A673 (cell line): ENCODE measurements around the gene SLC25A20. TPM values are rescaled to one million over a fixed set of nuclear protein-coding genes. Genes with fewer than 3 reads are reported as not detected.

ENCODE experiments used
- BruUV-seq: library from RNA; stranded (reverse); fragments of 400-500 nt; replicated peaks from 2 replicates; lab custom pipeline; 2021; lab: Mats Ljungman, UMichigan
- CTCF ChIA-PET: fragments of 300-600 bp; sonication (Branson Sonifier 250); formaldehyde crosslinking; loops from one replicate; lab custom pipeline; 2022; ENCODE audit warnings: antibody characterized with exemption; lab: Charles Lee
- POLR2A ChIA-PET: fragments of 300-600 bp; sonication (Branson Sonifier 250); formaldehyde crosslinking; loops from one replicate; lab custom pipeline; 2022; ENCODE audit warnings: antibody characterized with exemption; ENCODE audit not compliant: low non-redundant PET; lab: Charles Lee
- DNase-seq: peaks from one replicate; pipeline ENCODE4 v3.0.0-alpha.2; 2015; ENCODE audit warnings: low spot score
- H3K27ac ChIP-seq: fragments of 200-600 bp; sonication (generic); 2 replicates; pipeline ENCODE4 v1.5.1; 2016; ENCODE audit warnings: mixed run types, low read depth, mild to moderate bottlenecking, mixed read lengths, antibody characterized with exemption, low read length; ENCODE audit not compliant: poor library complexity, severe bottlenecking
- H3K27me3 ChIP-seq: fragments of 200-600 bp; sonication (generic); replicated peaks from 2 replicates; pipeline ENCODE4 v1.6.1; 2017; ENCODE audit warnings: mixed run types, low read depth, mild to moderate bottlenecking, mixed read lengths, antibody characterized with exemption, low read length; ENCODE audit not compliant: insufficient read depth, poor library complexity
- H3K36me3 ChIP-seq: fragments of 200-600 bp; sonication (generic); 2 replicates; pipeline ENCODE4 v1.6.1; 2016; ENCODE audit warnings: mixed run types, mild to moderate bottlenecking, mixed read lengths, antibody characterized with exemption, low read length; ENCODE audit not compliant: insufficient read depth, poor library complexity, severe bottlenecking
- H3K4me1 ChIP-seq: fragments of 200-600 bp; sonication (generic); 2 replicates; pipeline ENCODE4 v1.6.1; 2017; ENCODE audit warnings: mixed run types, mild to moderate bottlenecking, mixed read lengths, antibody characterized with exemption, low read length; ENCODE audit not compliant: insufficient read depth, poor library complexity, severe bottlenecking
- H3K4me3 ChIP-seq: fragments of 200-600 bp; sonication (generic); 2 replicates; pipeline ENCODE4 v1.5.1; 2016; ENCODE audit warnings: low read depth, mixed run types, mild to moderate bottlenecking, mixed read lengths, low read length; ENCODE audit not compliant: poor library complexity, severe bottlenecking
- H3K9me3 ChIP-seq: fragments of 200-600 bp; sonication (generic); 2 replicates; pipeline ENCODE4 v1.6.1; 2016; ENCODE audit warnings: mixed run types, low read depth, mild to moderate bottlenecking, mixed read lengths, antibody characterized with exemption, low read length; ENCODE audit not compliant: poor library complexity, severe bottlenecking
- EZH2 ChIP-seq: fragments of 200-600 bp; sonication (generic); IDR thresholded peaks from 2 replicates; pipeline ENCODE4 v1.6.1; 2017; ENCODE audit warnings: borderline replicate concordance, low read depth, mild to moderate bottlenecking, mixed read lengths, antibody characterized with exemption, low read length; ENCODE audit not compliant: poor library complexity, severe bottlenecking
- intact Hi-C: fragments of 100-400 bp; cut with micrococcal nuclease; formaldehyde crosslinking; loops from one replicate; pipeline ENCODE4 v1.10.0; 2022; ENCODE audit not compliant: unreplicated experiment
- total RNA-seq: library from RNA; stranded (reverse); gene quantifications from 2 replicates; pipeline ENCODE4 v1.2.3, GENCODE V29; 2021
- TF ChIP-seq, protein P1 (sequence below): fragments of 300-800, 200-600 bp; sonication (generic); conservative IDR thresholded peaks from 2 replicates; pipeline ENCODE4 v1.5.1; 2017; ENCODE audit warnings: low read depth, mild to moderate bottlenecking, antibody characterized with exemption, low read length, moderate library complexity, mixed read lengths

Gene SLC25A20
- total RNA-seq, 1 experiment from 2014 or later = 4.9 TPM

DNA sequence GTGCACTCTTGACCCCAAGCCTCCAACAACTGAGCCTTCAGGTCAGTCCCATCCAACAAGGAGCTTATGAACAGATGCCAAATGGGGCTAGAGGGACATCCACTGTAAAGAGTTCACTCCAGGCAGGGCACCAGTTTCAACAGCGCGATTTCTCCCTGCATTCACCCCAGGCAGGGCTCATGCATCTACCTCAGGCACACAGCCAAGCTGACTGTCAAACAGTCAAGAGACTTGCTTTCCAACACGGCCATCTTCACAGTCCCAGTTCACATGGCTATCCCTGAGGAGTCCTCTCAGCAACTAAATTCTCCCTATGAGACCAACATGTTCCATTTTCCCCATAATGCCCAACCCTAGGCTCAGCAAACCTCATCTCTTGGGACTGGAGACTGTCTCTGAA, 17.7 kb downstream of the SLC25A20 start:
- no peaks in the 10 kb centered on the region for H3K36me3 ChIP-seq
- no TSS peak for BruUV-seq
- ChIA-PET POLR2A (no interaction called here), CTCF (no interaction called here)
- no peak overlapping the region for H3K4me3 ChIP-seq
- intact Hi-C loops = no loop called here
- TF ChIP-seq EZH2 = no peak
- no peaks in the 10 kb centered on the region for H3K27me3 ChIP-seq
- no peaks in the 10 kb centered on the region for H3K4me1 ChIP-seq
- no peak overlapping the region for H3K27ac ChIP-seq
- H3K9me3 ChIP-seq = no peaks in the 10 kb centered on the region
- no peak for DNase-seq

DNA sequence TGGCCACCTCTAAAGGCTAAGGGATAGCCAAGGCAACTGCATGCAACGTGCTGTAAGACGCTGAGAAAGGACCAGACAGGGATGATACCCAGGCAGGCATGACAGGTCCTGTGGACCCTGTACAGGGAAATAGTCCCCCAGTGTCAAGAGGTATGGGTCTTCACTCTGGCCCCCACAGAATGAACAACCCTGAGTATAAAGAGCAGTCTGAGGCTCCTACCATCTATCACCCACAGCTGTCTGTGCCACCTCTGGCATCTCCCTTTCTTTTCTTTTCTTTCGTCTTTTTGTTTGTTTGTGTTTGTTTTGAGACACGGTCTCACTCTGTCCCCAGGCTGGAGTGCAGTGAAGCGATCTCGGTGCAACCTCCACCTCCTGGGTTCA, 18.7 kb downstream of the SLC25A20 start:
- no peak for DNase-seq
- TF ChIP-seq, protein P1, sequence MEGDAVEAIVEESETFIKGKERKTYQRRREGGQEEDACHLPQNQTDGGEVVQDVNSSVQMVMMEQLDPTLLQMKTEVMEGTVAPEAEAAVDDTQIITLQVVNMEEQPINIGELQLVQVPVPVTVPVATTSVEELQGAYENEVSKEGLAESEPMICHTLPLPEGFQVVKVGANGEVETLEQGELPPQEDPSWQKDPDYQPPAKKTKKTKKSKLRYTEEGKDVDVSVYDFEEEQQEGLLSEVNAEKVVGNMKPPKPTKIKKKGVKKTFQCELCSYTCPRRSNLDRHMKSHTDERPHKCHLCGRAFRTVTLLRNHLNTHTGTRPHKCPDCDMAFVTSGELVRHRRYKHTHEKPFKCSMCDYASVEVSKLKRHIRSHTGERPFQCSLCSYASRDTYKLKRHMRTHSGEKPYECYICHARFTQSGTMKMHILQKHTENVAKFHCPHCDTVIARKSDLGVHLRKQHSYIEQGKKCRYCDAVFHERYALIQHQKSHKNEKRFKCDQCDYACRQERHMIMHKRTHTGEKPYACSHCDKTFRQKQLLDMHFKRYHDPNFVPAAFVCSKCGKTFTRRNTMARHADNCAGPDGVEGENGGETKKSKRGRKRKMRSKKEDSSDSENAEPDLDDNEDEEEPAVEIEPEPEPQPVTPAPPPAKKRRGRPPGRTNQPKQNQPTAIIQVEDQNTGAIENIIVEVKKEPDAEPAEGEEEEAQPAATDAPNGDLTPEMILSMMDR = no peak
- TF ChIP-seq EZH2 = no peak
- Histone ChIP-seq H3K36me3 (no peaks in the 10 kb centered on the region), H3K9me3 (no peaks in the 10 kb centered on the region), H3K27ac (no peak overlapping the region), H3K4me1 (no peaks in the 10 kb centered on the region), H3K27me3 (no peaks in the 10 kb centered on the region), H3K4me3 (no peak overlapping the region)
- intact Hi-C loops = no loop called here
- POLR2A ChIA-PET = no interaction called here
- CTCF ChIA-PET = no interaction called here
- no TSS peak for BruUV-seq

DNA sequence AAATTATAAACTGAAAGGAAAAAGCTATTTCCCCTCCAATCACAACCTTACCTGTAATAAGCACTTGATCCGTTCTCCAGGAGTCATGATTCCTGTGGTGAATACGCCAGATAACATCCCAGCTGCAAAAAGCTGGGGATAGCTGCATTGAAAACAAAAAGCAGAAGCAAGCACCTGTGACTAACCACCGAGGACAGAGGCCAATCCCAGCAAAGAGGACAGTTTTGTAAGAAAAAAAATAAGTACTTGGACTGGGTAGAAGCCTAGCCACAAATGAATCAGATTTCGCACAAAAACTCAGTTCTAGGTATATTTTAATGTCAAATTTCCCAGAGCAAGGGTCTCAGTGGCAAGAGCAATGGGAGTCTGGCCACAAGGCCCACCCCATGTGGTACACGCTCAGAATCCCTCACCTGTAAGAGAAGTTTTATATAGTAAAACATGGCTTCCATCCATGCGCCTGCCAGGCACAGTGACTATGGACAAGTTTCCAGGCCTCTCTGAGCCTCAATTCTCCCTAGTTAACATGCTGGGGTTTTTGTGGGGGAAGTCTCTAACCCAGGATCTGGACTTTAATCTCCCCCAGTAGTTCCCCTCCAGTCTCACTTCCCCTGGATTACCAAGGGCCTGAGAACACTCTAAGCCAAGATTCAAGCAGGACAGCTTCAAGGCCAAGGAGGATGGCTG, 19.2 kb downstream of the SLC25A20 start:
- H3K4me1 ChIP-seq = no peaks in the 10 kb centered on the region
- no peak overlapping the region for H3K4me3 ChIP-seq
- no peaks in the 10 kb centered on the region for H3K27me3 ChIP-seq
- intact Hi-C loops = no loop called here
- no peak for DNase-seq
- no peak for TF ChIP-seq EZH2
- TF ChIP-seq, protein P1 = no peak
- POLR2A ChIA-PET = no interaction called here
- CTCF ChIA-PET = no interaction called here
- no peaks in the 10 kb centered on the region for H3K36me3 ChIP-seq
- H3K27ac ChIP-seq = no peak overlapping the region
- no peaks in the 10 kb centered on the region for H3K9me3 ChIP-seq
- no TSS peak for BruUV-seq

DNA sequence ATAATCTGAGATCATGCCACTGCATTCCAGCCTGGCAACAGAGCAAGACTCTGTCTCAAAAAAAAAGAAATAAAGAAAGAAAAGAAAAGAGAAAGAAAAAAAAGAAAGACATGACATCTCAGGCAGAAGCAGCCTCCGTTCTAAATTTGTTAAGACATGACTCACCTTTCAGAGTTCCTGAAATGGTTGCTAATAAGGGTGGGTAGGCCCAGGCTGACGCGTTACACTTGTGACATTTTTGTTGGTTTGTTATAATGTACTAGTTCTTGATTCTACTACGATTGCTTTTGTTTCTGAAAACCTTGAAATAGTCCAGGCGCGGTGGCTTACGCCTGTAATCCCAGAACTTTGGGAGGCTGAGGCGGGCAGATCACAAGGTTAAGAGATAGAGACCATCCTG, 21.0 kb downstream of the SLC25A20 start:
- POLR2A ChIA-PET = no interaction called here
- H3K4me1 ChIP-seq = no peaks in the 10 kb centered on the region
- intact Hi-C loops = no loop called here
- H3K27me3 ChIP-seq = no peaks in the 10 kb centered on the region
- BruUV-seq = no TSS peak
- no peaks in the 10 kb centered on the region for H3K9me3 ChIP-seq
- no peaks in the 10 kb centered on the region for H3K36me3 ChIP-seq
- no peak for TF ChIP-seq EZH2
- TF ChIP-seq, protein P1 = no peak
- no peak overlapping the region for H3K4me3 ChIP-seq
- no peak for DNase-seq
- H3K27ac ChIP-seq = no peak overlapping the region
- CTCF ChIA-PET = no interaction called here
